WI38 (cell line): Measurements from ENCODE around the gene KREMEN2.
"Not testable (repeated sequence)": the region's sequence is repeated elsewhere in the genome, so short reads cannot be mapped to it uniquely, and the experiment has no call there.

ENCODE experiments used
- H3K4me3 ChIP-seq: 2 replicates; pipeline ENCODE4 v1.5.1; 2011; ENCODE audit warnings: low read depth, mild to moderate bottlenecking, control low read depth, low read length
- TF ChIP-seq, protein P1 (sequence below): IDR thresholded peaks from 2 replicates; pipeline ENCODE4 v1.5.1; 2012; ENCODE audit warnings: low read depth, mild to moderate bottlenecking, control low read depth, low read length

Gene KREMEN2

DNA sequence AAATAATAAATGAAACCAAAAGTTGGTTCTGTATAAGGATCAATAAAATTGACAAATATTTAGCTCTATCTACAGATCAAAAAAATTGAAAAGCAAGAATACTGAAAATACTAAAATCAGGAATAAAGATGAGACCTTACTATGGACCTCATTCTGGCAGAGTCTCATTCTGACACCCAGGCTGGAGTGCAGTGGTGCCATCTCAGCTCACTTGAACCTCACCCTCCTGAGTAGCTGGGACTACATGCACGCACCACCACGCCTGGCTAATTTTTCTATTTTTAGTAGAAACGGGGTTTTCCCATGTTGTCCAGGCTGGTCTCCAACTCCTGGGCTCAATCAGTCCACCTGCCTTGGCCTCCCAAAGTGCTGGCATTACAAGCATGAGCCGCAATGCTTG, 22.0 kb upstream of the KREMEN2 start:
- TF ChIP-seq, protein P1, sequence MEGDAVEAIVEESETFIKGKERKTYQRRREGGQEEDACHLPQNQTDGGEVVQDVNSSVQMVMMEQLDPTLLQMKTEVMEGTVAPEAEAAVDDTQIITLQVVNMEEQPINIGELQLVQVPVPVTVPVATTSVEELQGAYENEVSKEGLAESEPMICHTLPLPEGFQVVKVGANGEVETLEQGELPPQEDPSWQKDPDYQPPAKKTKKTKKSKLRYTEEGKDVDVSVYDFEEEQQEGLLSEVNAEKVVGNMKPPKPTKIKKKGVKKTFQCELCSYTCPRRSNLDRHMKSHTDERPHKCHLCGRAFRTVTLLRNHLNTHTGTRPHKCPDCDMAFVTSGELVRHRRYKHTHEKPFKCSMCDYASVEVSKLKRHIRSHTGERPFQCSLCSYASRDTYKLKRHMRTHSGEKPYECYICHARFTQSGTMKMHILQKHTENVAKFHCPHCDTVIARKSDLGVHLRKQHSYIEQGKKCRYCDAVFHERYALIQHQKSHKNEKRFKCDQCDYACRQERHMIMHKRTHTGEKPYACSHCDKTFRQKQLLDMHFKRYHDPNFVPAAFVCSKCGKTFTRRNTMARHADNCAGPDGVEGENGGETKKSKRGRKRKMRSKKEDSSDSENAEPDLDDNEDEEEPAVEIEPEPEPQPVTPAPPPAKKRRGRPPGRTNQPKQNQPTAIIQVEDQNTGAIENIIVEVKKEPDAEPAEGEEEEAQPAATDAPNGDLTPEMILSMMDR = no peak
- H3K4me3 ChIP-seq = no peak overlapping the region

DNA sequence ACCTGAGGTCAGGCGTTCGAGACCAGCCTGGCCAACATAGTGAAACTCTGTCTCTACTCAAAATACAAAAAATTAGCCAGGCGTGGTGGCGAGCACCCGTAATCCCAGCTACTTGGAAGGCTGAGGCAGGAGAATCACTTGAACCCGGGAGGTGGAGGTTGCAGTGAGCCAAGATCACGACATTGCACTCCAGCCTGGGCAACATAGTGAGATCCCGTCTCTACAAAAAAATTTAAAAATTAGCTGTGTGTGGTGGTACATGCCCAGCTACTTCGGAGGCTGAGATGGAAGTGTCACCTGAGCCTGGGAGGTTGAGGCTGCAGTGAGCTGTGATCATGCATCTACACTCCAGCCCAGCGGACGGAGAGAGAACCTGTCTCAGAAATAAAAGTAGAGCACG, 20.4 kb upstream of the KREMEN2 start:
- not testable (repeated sequence) for H3K4me3 ChIP-seq

DNA sequence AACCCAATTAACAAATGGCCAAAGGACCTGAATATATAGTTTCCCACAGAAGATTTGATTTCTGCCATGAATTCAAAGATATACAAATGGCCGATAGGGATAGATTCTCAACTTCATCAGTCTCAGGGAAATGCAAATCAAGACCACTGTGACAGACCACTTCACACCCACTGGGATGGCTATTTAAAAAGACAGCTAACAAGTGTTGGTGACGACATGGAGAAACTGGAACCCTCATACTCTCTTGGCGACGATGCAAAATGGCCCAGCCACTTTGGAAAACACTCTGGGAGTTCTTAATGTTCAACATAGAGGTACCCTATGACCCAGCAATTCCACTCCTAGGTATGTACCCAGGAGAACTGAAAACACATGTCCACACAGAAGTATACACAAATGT, 17.4 kb upstream of the KREMEN2 start:
- no peak overlapping the region for H3K4me3 ChIP-seq
- TF ChIP-seq, protein P1 = no peak

DNA sequence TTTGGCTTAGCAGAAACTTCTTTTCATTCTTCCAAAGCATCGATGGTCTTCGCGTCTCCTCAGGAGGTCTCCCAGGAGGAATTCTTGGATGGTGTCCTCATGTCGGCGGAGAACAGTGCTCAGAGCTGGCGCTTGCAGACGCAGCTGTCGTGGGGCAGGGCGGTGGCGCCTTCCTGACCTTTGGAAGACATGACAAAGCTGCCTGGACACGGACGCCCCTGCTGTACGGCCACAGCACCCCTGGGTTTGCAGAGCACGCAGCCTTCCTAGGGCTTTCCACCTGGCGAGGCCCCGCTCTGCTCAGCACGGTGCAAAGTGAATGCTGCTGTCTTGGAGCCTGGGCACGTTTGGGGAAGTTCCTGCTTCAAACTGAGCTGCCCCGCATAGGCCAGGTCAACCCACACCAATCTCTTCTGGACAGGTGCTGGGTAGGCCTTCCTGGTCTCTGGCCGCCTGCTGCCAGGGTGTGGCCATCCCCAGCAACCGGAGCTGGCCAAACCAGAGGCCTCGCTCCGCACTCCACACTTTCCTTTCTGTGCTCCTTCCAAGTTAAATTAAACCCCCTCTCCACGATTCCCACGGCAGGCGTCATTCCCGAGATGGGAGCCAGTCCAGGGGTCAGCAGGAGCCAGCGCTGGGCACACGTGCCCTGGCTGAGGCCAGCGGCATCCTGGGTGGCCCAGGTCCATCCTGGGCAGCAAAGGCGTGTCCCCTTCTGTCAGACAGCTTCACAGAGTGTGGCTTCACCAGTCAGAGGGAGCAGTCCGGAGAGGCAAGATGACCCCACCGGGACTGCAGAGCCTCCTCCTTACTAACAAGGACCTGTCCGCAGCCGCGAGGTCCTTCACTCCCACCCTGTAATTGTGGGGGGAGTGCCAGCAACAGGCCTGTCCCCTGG, 15.0 kb upstream of the KREMEN2 start:
- TF ChIP-seq, protein P1 = no peak
- H3K4me3 ChIP-seq = no peak overlapping the region

DNA sequence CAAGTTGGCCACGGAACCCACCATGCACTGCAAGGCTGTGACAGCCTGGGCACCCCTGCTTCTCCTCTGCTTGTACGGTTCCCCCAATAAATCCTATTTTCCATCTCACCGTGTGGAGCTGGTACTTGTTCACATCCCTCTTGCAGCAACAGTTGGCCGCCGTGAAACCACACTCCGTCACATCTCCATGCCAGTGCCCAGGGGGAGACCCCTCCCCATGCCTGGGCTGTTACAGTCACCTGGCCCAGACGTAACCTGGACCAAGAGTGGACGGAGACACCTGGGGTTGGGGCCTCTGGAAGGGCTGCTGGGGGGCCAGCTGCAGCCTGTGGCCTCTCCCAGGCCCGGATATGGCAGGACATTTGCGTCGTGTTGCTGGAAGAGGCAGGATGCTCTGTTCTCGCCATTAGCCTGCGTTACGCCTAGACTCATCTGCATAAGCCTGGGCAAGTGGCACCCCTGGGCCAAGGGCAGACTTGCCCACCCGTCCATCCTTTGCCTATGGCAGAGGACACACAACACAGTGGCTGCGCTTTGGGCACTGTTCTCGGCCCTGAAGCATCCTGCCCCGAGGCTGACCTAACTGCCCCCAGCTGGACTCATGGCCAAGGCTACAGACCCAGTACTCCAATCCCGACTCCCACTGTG, 14.2 kb upstream of the KREMEN2 start:
- TF ChIP-seq, protein P1 = no peak
- H3K4me3 ChIP-seq = no peak overlapping the region

DNA sequence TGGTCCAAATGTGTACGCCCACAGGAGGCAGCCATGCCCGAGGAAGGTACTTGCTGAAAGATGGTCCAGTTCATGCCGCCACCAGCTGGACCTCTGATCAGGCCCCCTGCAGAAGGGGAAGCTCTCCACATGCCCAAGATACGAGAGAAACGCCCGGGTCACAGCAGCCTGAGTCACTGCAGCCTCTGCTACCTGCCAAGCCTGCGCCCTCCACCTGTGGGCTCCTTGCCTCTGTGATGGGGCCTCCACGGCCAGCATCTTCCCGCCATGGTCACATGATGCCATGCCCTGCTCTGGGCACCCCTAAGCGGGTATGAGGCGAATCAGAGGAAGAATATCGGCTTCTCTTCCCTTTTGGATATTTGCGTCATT, 13.7 kb upstream of the KREMEN2 start:
- TF ChIP-seq, protein P1 = no peak

DNA sequence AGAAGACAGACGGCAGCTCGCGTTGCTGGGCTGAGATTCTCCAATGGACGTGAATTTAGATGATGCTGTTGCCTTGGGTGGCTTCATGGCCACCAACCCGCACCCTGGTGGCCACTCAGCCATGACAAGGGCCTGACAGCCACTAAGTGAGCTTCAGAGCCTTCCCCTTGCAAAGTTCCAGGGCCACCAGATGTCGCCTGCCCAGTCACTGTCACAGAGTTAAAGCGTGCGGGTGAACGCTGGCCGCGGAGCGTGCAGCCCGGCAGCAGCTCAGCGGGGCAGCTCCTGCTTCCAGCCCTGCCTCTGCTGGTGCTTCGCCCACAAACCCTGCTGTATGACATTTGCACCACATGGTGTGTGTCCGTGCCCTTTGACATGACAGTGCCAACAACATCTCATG, 13.3 kb upstream of the KREMEN2 start:
- H3K4me3 ChIP-seq = no peak overlapping the region
- TF ChIP-seq, protein P1 = no peak

More for the DNA sequence above, 13.7 kb upstream of the KREMEN2 start:
- no peak overlapping the region for H3K4me3 ChIP-seq
